ENCODE measurements around the gene CKLF.
"Not testable (repeated sequence)": the region's sequence is repeated elsewhere in the genome, so short reads cannot be mapped to it uniquely, and the experiment has no call there.

Gene CKLF

GRCh38 chr16:66572356-66572755 is 20.0 kb downstream of the CKLF start:
- DNase-seq = no peak

- no peak for DNase-seq
Measured at GRCh38 chr16:66574081-66574480, 21.7 kb downstream of the CKLF start.

- DNase-seq = no peak
Measured at GRCh38 chr16:66574531-66574930, 22.2 kb downstream of the CKLF start.

GRCh38 chr16:66575060-66575459 is 22.7 kb downstream of the CKLF start:
- no peak for DNase-seq

GRCh38 chr16:66576296-66576695 is 23.9 kb downstream of the CKLF start:
- DNase-seq = no peak

GRCh38 chr16:66578651-66579531 is 26.5 kb downstream of the CKLF start, which contains the start of gene CMTM2:
Gene CMTM2, plus strand, starts transcription at chr16:66579463. Its CDS starts 145 bp downstream, at chr16:66579608.
- DNase-seq = no peak

- no peak for DNase-seq
Measured at GRCh38 chr16:66580605-66581209, 28.3 kb downstream of the CKLF start.

GRCh38 chr16:66581246-66581952 is 29.0 kb downstream of the CKLF start:
- DNase-seq = no peak

GRCh38 chr16:66585481-66586239 is 33.3 kb downstream of the CKLF start:
- no peak for DNase-seq

GRCh38 chr16:66587881-66588600 is 35.7 kb downstream of the CKLF start:
- DNase-seq = no peak

- DNase-seq = peak; percentile 56
Measured at GRCh38 chr16:66588981-66589713, 36.8 kb downstream of the CKLF start.

GRCh38 chr16:66590322-66590721 is 37.9 kb downstream of the CKLF start:
- DNase-seq = no peak

- DNase-seq = no peak
Measured at GRCh38 chr16:66591018-66591417, 38.6 kb downstream of the CKLF start.

GRCh38 chr16:66592241-66592640 is 39.9 kb downstream of the CKLF start:
- no peak for DNase-seq

GRCh38 chr16:66592814-66593213 is 40.4 kb downstream of the CKLF start:
- DNase-seq = no peak

- no peak for DNase-seq
Measured at GRCh38 chr16:66594739-66595138, 42.4 kb downstream of the CKLF start.

GRCh38 chr16:66596559-66596958 is 44.2 kb downstream of the CKLF start:
- DNase-seq = not testable (repeated sequence)

- no peak for DNase-seq
Measured at GRCh38 chr16:66596986-66597848, 44.8 kb downstream of the CKLF start.

- no peak for DNase-seq
Measured at GRCh38 chr16:66598111-66598510, 45.7 kb downstream of the CKLF start.

GRCh38 chr16:66599726-66600125 is 47.4 kb downstream of the CKLF start:
- no peak for DNase-seq
